Stimulated activated CD4-positive, alpha-beta T cell treated with anti-CD3 and anti-CD28 coated beads, Interleukin-2, amount 100 ng/mL, for 24 hours (primary cell): ENCODE results near the gene ALG11.
"Not testable (repeated sequence)": the region's sequence is repeated elsewhere in the genome, so short reads cannot be mapped to it uniquely, and the experiment has no call there.

Experiments
- DNase-seq, 2 donors: peaks; one replicate each; pipeline ENCODE4 v3.0.0-alpha.2; 2020

Gene ALG11

GRCh38 chr13:52030401-52030800 lies 18.2 kb downstream of the ALG11 start:
- not testable (repeated sequence) for DNase-seq

GRCh38 chr13:52033039-52033438 lies 20.8 kb downstream of the ALG11 start:
- DNase-seq: no peak

GRCh38 chr13:52034616-52035226 lies 22.5 kb downstream of the ALG11 start:
- no peak for DNase-seq

GRCh38 chr13:52036037-52036436 lies 23.8 kb downstream of the ALG11 start:
- DNase-seq: no peak

- no peak for DNase-seq
These were observed 31.5 kb downstream of the ALG11 start for GRCh38 chr13:52043675-52044074.

- DNase-seq: no peak
These were observed 35.3 kb downstream of the ALG11 start for GRCh38 chr13:52047463-52047862.

- DNase-seq: no peak
These were observed 36.3 kb downstream of the ALG11 start for GRCh38 chr13:52048516-52048915.

GRCh38 chr13:52051400-52051799 lies 39.2 kb downstream of the ALG11 start:
- no peak for DNase-seq

- DNase-seq: no peak
These were observed 41.3 kb downstream of the ALG11 start for GRCh38 chr13:52053460-52053859.

GRCh38 chr13:52061064-52061463 lies 48.9 kb downstream of the ALG11 start:
- not testable (repeated sequence) for DNase-seq

GRCh38 chr13:52061587-52061986 lies 49.4 kb downstream of the ALG11 start:
- no peak for DNase-seq

GRCh38 chr13:52067237-52067636 lies 55.0 kb downstream of the ALG11 start:
- no peak for DNase-seq

GRCh38 chr13:52070929-52071523 lies 58.8 kb downstream of the ALG11 start:
- peak in 1 of 2 donors; percentile 12 for DNase-seq
